Activated CD8-positive, alpha-beta memory T cell treated with anti-CD3 and anti-CD28 coated beads for 36 hours (primary cell): ENCODE data around the gene SLC4A2. TPM values are rescaled to one million over a fixed set of nuclear protein-coding genes. Genes with fewer than 3 reads are reported as not detected.

Source experiments
- CTCF ChIA-PET: fragments of 350-600 bp; sonication (Branson Sonifier 250); formaldehyde crosslinking; loops from one replicate; lab custom pipeline; 2021; ENCODE audit warnings: antibody characterized with exemption; lab: Charles Lee
- POLR2A ChIA-PET: fragments of 350-600 bp; sonication (Branson Sonifier 250); formaldehyde crosslinking; loops from one replicate; lab custom pipeline; 2021; ENCODE audit warnings: antibody characterized with exemption; lab: Charles Lee
- total RNA-seq, 2 experiments: library from RNA; stranded (reverse); gene quantifications; one replicate each; pipeline ENCODE4 v1.2.3, GENCODE V29; 2021

The SLC4A2 gene
- total RNA-seq, 2 experiments from 2014 or later, result 118 to 120 TPM

DNA sequence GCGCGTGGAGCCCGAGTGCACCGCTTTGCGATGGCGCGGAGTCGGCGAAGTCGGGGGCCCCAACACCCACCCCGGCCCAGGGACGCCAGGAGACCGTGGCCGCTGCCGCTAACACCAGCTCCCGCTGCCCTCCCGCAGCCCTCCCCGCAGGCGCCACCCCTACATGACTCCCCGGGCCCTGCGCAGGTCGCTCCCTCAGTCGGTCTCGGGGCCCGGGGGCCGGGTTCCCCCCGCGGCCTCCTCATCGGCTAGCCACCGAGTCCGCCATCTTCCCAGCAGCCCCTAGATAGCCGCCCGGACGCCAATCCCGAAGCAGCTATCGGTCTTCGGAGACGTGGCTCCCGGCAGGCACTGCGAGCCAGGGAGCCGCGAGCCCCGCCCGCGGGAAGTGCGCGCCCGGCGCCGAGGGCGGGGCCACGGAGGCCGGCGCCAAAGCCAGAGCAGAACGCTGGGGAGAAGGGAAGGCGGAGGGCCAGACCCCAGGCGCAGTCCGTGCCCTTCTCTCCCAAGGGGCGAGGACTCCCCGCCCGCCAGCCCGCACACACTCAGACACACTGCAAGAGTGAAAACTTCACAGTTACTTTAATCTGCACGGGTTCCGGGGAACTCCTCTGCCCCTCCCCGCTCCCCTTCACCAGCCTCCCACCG lies 21.3 kb downstream of the SLC4A2 start, which contains the start of gene FASTK:
Gene FASTK, minus strand, starts transcription at position 288 of the 648 bp plus-strand sequence. Its CDS starts 43 bp downstream, at position 245.
- POLR2A ChIA-PET, result interaction anchor here (0.6 kb wide), 1 partner anchor 254 kb away, joined by 3 read pairs; no protein-coding TSS in a partner anchor
- CTCF ChIA-PET, result interaction anchor here (0.7 to 1.2 kb wide), 3 partner anchors 18 to 52 kb away, joined by 3 to 4 read pairs (median 3); partner anchors contain the start of gene ABCB8

DNA sequence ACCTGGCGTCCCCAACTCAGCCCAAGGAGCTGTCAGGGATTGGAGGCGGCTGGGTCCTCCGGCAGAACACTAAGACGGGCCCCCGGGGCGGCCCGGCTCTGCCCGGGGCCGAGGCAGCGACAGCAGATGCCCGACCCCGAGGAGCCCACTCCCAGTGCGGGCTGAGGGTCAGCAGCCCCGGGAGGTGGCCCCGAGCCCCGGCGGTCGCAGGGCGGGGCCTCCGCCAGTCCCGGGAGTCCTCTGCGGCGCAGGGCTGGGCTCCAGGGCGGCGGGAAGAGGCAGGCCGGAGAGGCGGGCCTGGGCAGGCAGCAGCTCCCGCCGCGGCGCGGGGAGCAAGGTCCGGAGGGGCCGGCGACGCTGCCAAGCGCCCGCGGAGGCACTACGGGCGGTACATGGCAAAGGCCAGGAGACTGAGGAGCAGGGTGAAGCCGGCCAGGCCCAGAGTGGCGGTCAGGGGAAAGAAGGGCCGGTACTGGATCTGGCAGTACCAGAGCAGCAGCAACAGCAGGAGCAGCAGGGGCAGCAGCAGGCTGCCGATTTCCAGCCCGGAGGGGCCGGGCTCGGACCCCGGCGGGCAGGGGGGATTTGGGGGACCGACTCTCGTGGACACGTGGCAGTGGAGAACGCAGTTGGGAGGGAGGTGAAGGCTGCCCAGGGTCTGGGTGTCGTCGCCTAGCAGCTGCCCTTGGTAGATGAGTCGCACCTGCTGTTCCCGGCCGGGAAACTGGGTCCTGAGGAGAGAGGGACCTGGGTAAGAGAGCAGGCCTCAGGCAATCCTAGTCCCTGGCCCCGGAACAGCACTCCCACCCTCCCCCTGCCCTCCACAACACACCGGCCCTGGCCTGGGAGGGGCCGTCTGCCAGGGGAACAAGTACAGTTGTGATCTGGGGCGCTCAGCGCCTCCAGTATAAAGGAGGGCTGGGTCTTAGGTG lies 22.0 kb downstream of the SLC4A2 start:
- CTCF ChIA-PET, result interaction anchor here (0.7 to 1.2 kb wide), 2 partner anchors 19 to 21 kb away, joined by 3 read pairs; no protein-coding TSS in a partner anchor
- POLR2A ChIA-PET, result interaction anchor here (0.5 to 0.6 kb wide), 4 partner anchors 81 to 417 kb away, joined by 3 to 6 read pairs (median 3); no protein-coding TSS in a partner anchor

DNA sequence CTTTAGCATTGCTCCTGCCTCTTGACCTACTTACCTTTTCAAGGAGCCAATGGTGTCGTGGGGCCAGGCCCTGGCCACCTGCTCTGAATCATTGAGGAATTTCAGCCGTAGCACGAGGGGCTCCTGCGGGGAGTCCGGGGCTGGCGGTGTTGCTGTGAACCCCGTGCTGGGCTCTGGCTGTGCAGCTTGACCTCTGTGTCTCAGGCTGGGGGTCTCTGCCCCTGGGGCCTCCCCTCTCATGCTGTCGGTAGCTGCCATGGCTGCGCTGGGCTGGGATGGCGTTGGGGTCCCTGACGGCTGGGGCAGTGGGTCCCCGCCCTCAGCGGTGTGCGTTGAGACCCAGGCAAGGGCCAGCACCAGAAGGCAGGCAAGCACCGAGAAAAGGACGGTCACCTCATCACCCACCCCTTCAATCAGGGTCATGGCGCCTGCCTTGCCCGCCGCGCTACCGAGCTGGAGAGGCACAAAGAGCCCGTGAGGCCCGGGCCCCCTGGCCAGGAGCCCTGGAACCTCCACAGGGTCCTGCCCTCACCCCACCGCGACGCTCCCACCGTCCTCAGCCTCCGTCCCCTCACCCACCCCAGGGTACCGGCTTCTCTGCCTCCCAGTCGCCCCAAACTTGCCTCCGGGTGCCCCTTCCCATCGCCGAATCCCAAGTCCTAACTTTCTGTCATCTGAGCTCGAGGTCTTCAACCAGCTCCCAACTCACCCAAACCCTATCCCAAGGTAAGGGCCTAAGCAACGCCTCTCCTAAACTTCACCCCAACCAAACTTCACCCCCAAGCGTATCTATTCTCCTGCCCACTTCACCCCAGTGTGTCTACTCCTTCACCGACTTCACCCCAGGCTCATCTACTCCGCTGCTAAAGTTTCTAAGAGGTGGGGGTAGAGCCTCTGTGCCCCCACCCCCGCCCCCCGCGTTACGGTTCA lies 23.0 kb downstream of the SLC4A2 start:
- POLR2A ChIA-PET, result interaction anchor here (0.6 to 1.1 kb wide), 2 partner anchors 23 to 418 kb away, joined by 3 read pairs; partner anchors contain the start of gene SLC4A2

DNA sequence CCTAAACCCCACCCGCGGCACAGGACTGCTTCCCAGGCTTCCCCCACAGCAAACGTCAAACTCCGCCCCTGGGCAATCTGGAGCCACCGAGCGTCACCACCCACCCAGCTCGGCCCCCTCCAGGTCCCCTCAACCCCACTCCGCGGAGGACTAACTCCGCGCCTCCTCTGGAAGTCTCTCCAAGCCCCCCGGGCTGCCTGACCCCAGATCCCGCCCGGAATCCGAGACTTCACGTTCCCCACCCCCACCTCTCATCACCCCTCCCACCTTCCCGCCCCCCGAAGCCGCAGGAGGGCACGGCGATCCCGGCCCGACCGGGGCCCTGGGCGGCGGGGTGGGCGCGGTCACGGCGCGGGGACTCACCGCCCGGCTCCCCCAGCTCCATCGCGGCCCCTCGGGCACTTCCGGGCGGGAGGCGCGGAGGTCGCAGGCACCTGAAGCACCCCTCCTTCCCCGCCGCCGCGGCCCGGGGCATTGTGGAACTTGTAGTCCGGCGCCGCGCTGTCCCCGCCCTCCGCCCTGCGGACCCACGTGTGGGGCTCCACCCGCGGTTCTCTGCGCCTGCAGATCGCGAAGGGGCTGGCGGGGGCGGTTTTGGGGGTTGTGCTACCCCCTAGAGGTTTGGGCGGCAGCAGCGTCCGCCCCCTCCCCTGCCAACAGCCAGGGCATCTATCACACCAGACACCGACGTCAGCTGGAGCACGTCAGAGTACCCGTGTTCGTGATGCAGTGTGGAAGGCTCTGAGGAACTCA lies 23.9 kb downstream of the SLC4A2 start, which contains the start of gene TMUB1:
Gene TMUB1, minus strand, starts transcription at position 423 of the 753 bp plus-strand sequence. CDS start 930 bp downstream, outside the sequence.
- CTCF ChIA-PET, result interaction anchor here (0.8 to 1.6 kb wide), 2 partner anchors 55 to 161 kb away, joined by 3 to 4 read pairs; partner anchors contain the start of gene ABCB8
- POLR2A ChIA-PET, result interaction anchor here (1.1 kb wide), 1 partner anchor 24 kb away, joined by 3 read pairs; the partner anchor contains the start of gene SLC4A2

More for the DNA sequence above, 23.0 kb downstream of the SLC4A2 start:
- CTCF ChIA-PET, result interaction anchor here (0.8 kb wide), 1 partner anchor 162 kb away, joined by 3 read pairs; no protein-coding TSS in a partner anchor

DNA sequence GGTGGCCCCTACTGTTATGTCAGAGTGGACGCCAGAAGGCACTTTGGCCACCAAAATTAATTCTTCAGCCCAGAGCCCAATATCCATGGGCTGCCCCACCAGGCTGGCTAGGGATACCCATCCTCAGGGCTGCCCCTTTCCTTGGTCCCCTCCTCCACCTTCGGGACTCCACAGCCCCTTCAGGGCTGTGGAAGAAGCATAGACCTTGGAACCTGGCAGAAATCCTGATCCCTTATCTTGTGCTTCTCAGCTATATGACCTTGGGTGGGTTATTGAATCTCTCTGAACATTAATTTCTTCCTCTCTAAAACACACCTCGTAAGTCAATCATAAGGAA lies 24.4 kb downstream of the SLC4A2 start:
- ChIA-PET CTCF (interaction anchor here (1.6 kb wide), 1 partner anchor 56 kb away, joined by 4 read pairs; the partner anchor contains the start of gene ABCB8), POLR2A (no interaction called here)

DNA sequence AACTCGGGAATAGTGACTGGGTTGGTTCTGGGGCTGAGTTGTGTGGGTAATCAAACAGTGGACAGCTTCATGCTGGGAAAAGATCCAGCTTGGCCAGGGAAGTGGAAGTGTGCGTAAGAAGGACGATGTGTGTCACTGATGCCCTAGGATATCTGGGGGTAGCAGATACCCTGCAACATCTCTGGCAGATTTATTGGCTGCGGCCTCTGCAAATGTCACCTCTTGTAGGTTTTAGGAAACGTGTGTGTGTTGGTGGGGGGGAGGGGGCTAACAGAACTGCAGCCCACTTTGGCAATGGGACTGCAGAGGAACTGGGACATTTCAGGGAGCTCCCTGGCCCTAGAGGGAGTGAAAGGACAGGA lies 25.9 kb downstream of the SLC4A2 start:
- ChIA-PET POLR2A (interaction anchor here (0.5 kb wide), 1 partner anchor 25 kb away, joined by 3 read pairs; no protein-coding TSS in a partner anchor), CTCF (interaction anchor here (0.8 to 1.8 kb wide), 4 partner anchors 25 to 69 kb away, joined by 3 to 7 read pairs (median 3); partner anchors contain the start of genes CDK5 and SLC4A2)

DNA sequence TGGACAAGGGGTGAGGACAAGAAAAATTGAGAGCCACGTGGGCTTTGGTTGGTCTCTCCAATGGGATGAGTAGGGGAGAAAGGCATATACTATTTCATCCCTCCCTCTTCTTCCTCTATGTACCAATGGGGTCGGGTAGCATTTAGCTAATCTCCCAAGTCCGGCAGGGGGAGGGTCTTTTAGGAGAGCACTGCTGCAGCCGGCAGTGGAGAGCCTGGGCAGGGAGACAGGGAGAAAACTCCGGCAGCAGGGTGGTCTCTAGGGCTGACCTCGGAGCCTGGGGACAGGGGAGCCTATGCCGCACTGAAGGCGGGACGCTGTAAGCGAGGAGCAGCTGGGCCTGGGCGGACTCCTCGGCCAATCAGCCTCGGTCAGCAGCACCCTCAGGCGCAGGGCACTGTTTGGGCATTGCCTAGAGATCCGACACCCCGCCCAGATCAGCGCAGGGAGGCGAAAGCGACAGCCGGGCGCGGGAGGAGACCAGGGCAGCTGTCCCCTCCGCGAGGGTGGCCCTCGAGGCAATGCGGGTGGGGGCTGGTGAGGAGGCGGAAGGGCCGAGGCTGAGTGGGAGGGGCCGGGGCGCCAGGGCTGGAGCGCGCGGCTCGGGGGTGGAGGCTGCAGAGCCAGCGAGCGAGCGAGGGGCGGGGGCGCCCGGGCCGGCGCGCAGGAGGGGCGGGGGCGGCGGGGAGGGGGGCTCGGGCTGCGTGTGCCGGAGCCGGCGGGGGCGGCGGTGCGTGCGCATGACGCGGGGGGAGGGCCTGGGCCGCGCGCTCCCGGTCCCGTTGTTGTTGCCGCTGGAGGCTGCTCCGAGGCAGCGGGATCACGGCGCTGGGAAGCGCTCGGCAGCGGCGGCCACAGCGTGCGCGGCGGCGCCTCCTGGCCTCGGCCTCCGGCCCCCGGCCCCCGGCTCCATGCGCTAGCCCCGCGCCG lies 26.6 kb downstream of the SLC4A2 start, which contains the start of gene AGAP3:
Gene AGAP3, plus strand, starts transcription at position 785 of the 930 bp plus-strand sequence. CDS start 267 bp downstream, outside the sequence.
- POLR2A ChIA-PET, result no interaction called here
- CTCF ChIA-PET, result interaction anchor here (1.1 to 1.8 kb wide), 3 partner anchors 25 to 28 kb away, joined by 3 to 7 read pairs (median 3); partner anchors contain the start of genes CDK5 and SLC4A2

DNA sequence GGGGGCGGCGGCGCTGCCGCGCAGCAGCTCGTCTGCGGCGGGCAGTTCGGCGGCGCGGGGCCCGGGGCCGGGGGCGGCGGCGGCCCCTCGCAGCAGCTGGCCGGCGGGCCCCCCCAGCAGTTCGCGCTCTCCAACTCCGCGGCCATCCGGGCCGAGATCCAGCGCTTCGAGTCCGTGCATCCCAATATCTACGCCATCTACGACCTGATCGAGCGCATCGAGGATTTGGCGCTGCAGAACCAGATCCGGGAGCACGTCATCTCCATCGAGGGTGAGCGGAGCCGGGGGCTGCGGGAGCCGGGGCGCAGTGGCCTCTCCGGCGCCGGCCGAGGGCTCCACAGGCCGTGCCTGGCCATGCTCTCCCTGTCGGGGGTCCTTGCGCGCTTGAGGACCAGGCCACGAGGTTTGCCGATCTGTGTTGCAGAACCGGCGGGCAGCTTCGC lies 27.4 kb downstream of the SLC4A2 start:
- POLR2A ChIA-PET, result interaction anchor here (0.6 to 0.7 kb wide), 2 partner anchors 22 to 59 kb away, joined by 5 to 10 read pairs; partner anchors contain the start of gene ABCB8

DNA sequence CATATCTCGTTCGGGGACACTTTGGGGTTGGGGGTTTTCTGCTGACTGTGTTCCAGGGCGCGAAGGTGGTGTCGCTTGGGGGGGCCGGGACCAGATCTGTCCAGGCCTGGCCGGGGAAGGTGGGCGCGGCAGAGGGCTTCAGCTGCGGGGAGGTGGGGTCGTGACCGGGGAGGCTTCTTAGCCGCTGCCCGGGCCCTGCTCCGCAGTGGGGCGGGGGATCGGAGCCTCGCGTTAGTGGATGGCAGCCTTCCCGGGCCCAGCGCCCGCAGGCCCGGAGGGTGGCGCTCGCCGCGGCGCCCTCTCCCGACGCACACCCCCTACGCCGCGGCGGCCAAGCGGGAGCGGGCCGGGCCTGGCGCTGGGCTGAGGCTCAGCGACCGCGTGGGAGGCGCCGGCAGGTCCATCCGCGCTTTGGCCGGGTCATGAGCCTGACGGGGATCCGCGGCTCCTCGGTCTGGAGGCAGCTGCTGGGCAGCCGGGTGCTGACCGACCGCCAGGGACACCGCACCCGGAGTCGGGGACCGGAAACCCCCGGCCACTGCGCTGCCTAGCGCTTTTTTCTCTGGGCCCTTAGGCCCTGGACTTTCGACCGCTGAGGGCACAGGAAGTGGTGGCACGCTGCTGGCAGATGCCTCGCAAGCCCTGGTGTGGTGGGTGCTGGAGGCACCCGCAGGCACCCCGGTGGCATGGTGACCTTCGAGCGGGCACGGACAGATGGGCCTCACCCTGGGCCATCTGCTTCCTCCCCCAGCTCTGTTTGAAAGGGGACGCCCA lies 28.0 kb downstream of the SLC4A2 start:
- POLR2A ChIA-PET, result interaction anchor here (0.6 to 0.7 kb wide), 2 partner anchors 22 to 59 kb away, joined by 5 to 10 read pairs; partner anchors contain the start of gene ABCB8
- CTCF ChIA-PET, result interaction anchor here (0.7 to 3.3 kb wide), 5 partner anchors 20 to 1484 kb away, joined by 3 to 20 read pairs (median 3); no protein-coding TSS in a partner anchor

More for the DNA sequence above, 27.4 kb downstream of the SLC4A2 start:
- CTCF ChIA-PET, result interaction anchor here (0.7 to 3.3 kb wide), 3 partner anchors 25 to 1483 kb away, joined by 3 to 20 read pairs (median 5); no protein-coding TSS in a partner anchor

DNA sequence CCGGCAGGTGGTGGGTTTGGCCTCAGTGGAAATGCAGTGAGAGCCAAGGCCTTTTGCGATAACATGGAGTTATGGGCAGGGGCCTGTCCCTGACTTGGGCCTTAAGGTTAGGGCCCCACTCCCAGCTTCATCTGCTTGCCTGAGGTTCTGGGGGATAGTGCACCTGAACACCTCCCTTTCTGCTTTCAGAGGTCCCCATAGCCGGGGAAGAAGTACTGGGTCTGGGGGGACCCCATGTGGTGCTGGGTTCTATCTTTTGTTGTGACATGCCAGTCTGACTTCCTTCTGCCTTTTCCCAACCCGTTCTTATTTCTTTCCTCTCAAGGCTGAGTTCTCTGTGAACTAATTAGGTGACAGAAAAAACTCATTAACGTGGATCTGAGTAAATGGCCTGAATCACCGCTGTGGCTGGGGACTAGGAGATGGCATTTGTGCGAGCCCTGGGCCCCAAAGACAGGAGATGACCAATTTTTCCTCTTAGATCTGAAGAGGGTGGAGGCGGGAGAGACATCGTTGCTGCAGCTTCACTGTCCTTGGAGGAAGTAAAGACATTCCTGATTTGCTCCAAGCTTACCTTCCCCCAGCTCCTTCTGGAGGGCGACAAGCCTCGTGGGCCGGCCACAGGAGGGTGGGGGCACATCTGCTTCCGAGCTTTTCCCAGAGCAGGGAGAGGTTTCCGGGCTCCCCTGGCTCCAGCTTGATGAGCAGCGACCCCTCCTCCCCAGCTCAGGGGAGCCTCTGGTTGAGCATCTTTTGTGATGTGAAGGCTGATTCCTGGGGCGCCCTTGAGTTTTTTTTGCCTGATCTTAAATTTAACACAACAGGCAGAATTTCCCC lies 28.8 kb downstream of the SLC4A2 start:
- CTCF ChIA-PET, result interaction anchor here (1.0 to 3.3 kb wide), 4 partner anchors 19 to 138 kb away, joined by 3 to 20 read pairs (median 3); no protein-coding TSS in a partner anchor
- POLR2A ChIA-PET, result interaction anchor here (0.5 kb wide), 1 partner anchor 88 kb away, joined by 3 read pairs; no protein-coding TSS in a partner anchor

DNA sequence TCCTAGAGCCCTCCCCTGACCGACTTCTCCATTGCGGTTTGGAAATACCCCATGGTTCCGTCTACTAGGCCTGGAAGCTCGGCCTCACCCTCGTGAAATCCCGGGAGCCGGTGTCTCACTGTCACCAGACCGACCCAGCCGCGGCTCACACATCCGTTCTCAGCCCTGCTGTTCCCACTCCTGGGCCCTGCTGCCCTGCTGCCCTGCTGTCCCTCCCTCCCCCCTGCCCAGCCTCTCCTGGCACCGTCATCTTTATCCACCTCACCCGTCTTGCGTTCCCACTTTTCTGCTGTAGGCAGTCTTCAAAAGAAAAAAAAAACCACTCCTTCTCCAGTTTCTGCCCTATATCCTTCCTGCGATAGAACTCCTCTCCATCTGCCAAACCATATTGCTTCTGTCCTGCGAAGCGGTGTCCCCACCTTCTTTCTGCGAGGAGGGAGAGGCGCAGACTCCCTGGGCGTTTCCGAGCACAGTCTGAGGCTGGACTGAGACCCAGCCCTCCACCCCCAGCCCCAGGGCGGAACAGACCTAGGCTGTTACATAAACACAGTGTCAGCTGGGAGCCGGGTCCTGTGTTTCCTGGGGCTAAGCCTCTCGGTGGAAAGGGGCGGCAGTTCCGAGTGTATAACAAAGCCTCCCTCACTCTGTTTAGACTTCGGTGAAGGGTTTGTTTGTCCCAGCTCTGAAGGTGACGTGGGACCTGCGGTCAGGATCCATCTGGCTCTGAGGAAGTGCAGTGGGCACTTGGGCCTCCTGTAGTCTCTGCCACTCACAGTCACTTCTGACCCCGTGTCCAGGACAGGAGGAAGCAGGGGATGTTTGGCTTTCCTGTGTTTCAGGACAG lies 29.7 kb downstream of the SLC4A2 start:
- CTCF ChIA-PET, result interaction anchor here (1.3 to 3.3 kb wide), 3 partner anchors 19 to 23 kb away, joined by 3 to 20 read pairs (median 3); no protein-coding TSS in a partner anchor
- POLR2A ChIA-PET, result interaction anchor here (0.5 kb wide), 1 partner anchor 89 kb away, joined by 3 read pairs; no protein-coding TSS in a partner anchor

DNA sequence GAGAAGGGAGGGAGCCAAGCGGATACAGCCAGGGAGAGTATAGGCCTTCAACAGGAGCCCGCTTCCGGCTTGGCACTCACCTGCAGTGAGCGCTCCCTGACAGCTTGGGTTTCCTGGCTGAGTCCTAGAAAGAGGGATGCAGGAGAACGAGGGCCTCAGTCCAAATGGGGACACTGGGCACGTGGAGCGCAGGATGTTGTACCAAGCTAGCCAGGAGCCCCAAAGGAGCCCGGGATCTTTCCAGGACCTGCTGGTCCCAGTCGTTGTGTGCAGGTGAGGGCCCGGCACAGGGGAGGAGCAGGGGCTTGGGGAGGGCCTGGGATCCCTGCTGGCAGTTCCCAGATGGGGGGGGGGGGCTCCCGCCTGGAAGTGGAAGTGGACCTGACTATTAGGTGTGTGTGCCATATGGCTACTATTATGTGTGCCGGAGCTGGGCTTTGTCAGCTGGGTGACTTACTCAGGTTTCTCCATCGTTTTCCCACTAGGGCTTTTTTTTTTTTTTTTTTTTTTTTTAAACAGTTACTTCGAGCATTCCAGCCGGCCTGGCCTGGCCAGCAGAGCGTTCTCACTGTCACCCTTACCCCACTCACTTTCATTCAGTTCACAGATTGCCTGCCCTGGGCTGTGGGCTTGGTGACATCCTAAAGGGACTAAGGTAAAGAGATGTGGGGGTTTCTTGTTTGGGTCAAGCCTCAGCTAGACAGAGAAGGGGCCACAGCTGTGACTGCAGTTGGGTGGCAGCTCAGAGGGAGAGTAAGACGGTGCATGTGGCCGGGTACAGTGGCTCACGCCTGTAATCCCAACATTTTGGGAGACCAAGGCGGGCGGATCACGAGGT lies 30.7 kb downstream of the SLC4A2 start:
- CTCF ChIA-PET, result interaction anchor here (0.6 to 3.3 kb wide), 4 partner anchors 19 to 35 kb away, joined by 3 to 20 read pairs (median 4); no protein-coding TSS in a partner anchor
- POLR2A ChIA-PET, result no interaction called here
